ENCODE measurements around the gene SV2C. TPM values are rescaled to one million over a fixed set of nuclear protein-coding genes. Genes with fewer than 3 reads are reported as not detected.
A peak's percentile ranks its signal among the peaks of the same experiment; 100 is the strongest.

SV2C gene
- total and polyA plus RNA-seq, 7 donors = 0.31 to 0.71 (median 0.55) TPM; not detected in 2

- H3K4me3 ChIP-seq = no peak overlapping the region
- no peak overlapping the region for H3K27ac ChIP-seq
- H3K4me1 ChIP-seq = peaks cover 0 to 5% (median 0%) of the 10 kb centered on the region in 4 donors
- TF ChIP-seq EP300 (IDR thresholded peaks at IDR 0.05) (no peak), POLR2AphosphoS5 (IDR thresholded peaks at IDR 0.05) (no peak), POLR2A (IDR thresholded peaks at IDR 0.05) (no peak)
- TF ChIP-seq, protein P1, sequence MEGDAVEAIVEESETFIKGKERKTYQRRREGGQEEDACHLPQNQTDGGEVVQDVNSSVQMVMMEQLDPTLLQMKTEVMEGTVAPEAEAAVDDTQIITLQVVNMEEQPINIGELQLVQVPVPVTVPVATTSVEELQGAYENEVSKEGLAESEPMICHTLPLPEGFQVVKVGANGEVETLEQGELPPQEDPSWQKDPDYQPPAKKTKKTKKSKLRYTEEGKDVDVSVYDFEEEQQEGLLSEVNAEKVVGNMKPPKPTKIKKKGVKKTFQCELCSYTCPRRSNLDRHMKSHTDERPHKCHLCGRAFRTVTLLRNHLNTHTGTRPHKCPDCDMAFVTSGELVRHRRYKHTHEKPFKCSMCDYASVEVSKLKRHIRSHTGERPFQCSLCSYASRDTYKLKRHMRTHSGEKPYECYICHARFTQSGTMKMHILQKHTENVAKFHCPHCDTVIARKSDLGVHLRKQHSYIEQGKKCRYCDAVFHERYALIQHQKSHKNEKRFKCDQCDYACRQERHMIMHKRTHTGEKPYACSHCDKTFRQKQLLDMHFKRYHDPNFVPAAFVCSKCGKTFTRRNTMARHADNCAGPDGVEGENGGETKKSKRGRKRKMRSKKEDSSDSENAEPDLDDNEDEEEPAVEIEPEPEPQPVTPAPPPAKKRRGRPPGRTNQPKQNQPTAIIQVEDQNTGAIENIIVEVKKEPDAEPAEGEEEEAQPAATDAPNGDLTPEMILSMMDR (IDR thresholded peaks at IDR 0.05) = peak in 2 of 4 experiments; percentile 11 to 39
- H3K9me3 ChIP-seq = no peaks in the 10 kb centered on the region
- H3K27me3 ChIP-seq = peaks cover 0 to 5% (median 0%) of the 10 kb centered on the region in 3 donors
- 19 to 22% methylated on average over 8 of the region's 8 CpGs for WGBS, 2 donors
- peak; percentile 71 for DNase-seq
- H3K36me3 ChIP-seq = no peaks in the 10 kb centered on the region
- intact Hi-C loops (cut with DNase I) = no loop called here
Observed at GRCh38 chr5:76256116-76256889, 173.1 kb downstream of the SV2C start.

- intact Hi-C loops (cut with DNase I) = no loop called here
- Histone ChIP-seq H3K4me1 (peaks cover 0 to 5% (median 0%) of the 10 kb centered on the region in 4 donors), H3K36me3 (no peaks in the 10 kb centered on the region), H3K27ac (no peak overlapping the region), H3K27me3 (no peaks in the 10 kb centered on the region), H3K9me3 (no peaks in the 10 kb centered on the region), H3K4me3 (no peak overlapping the region)
- 85 to 92% methylated on average over 6 of the region's 6 CpGs for WGBS, 2 donors
- no peak for DNase-seq
- TF ChIP-seq, protein P1 (IDR thresholded peaks at IDR 0.05) = no peak
- TF ChIP-seq POLR2A (IDR thresholded peaks at IDR 0.05) (no peak), POLR2AphosphoS5 (IDR thresholded peaks at IDR 0.05) (no peak), EP300 (IDR thresholded peaks at IDR 0.05) (no peak)
Observed at GRCh38 chr5:76257225-76257833, 174.1 kb downstream of the SV2C start.

- peaks cover 0 to 5% (median 0%) of the 10 kb centered on the region in 4 donors for H3K4me1 ChIP-seq
- H3K27ac ChIP-seq = no peak overlapping the region
- H3K36me3 ChIP-seq = no peaks in the 10 kb centered on the region
- no peaks in the 10 kb centered on the region for H3K9me3 ChIP-seq
- no peak for TF ChIP-seq EP300 (IDR thresholded peaks at IDR 0.05)
- intact Hi-C loops (cut with DNase I) = no loop called here
- no peak for DNase-seq
- no peaks in the 10 kb centered on the region for H3K27me3 ChIP-seq
- 71 to 75% methylated on average over 3 of the region's 3 CpGs for WGBS, 2 donors
- H3K4me3 ChIP-seq = no peak overlapping the region
Observed at GRCh38 chr5:76257897-76258296, 174.7 kb downstream of the SV2C start.

DNA sequence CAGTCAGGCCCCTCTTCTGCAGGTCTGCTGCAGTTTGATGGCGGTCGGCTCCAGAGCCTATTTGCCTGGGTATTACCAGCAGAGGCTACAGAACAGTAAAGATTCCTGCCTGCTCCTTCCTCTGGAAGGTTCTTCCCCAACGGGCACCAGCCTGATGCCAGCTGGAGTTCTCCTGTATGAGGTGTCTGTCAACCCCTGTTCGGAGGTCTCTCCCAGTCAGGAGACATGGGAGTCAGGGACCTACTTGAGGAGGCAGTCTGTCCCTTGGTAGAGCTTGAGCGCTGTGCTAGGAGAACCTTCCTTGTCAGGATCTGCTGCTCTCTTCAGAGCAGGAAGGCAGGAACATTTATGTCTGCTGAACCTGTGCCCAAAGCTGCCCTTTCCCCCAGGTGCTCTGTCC, 181.5 kb downstream of the SV2C start:
- TF ChIP-seq POLR2AphosphoS5 (IDR thresholded peaks at IDR 0.05) = no peak
- TF ChIP-seq EP300 (IDR thresholded peaks at IDR 0.05) = no peak
- TF ChIP-seq, protein P1 (IDR thresholded peaks at IDR 0.05) = no peak
- TF ChIP-seq POLR2A (IDR thresholded peaks at IDR 0.05) = no peak
- Histone ChIP-seq H3K27me3 (peaks cover 0 to 2% (median 0%) of the 10 kb centered on the region in 3 donors), H3K4me3 (no peak overlapping the region), H3K27ac (no peak overlapping the region), H3K4me1 (no peaks in the 10 kb centered on the region), H3K36me3 (no peaks in the 10 kb centered on the region), H3K9me3 (no peaks in the 10 kb centered on the region)
- 84 to 96% methylated on average over 5 of the region's 5 CpGs for WGBS, 2 donors
- no peak for DNase-seq
- intact Hi-C loops (cut with DNase I) = no loop called here

- WGBS, 2 donors = 77% methylated on average over 10 of the region's 10 CpGs
- Histone ChIP-seq H3K4me1 (peaks cover 0 to 4% (median 0%) of the 10 kb centered on the region in 4 donors), H3K9me3 (no peaks in the 10 kb centered on the region), H3K36me3 (no peaks in the 10 kb centered on the region), H3K4me3 (no peak overlapping the region), H3K27ac (no peak overlapping the region), H3K27me3 (peaks cover 0 to 2% (median 0%) of the 10 kb centered on the region in 3 donors)
- TF ChIP-seq, protein P1 (IDR thresholded peaks at IDR 0.05) = no peak
- TF ChIP-seq POLR2AphosphoS5 (IDR thresholded peaks at IDR 0.05) (no peak), POLR2A (IDR thresholded peaks at IDR 0.05) (no peak), EP300 (IDR thresholded peaks at IDR 0.05) (no peak)
- intact Hi-C loops (cut with DNase I) = no loop called here
- DNase-seq = no peak
Observed at GRCh38 chr5:76269259-76269931, 186.2 kb downstream of the SV2C start.

Measured in sigmoid colon (tissue), 7 donors.